DND-41 (cell line): ENCODE results near the gene KAZN.

Experiments
- ATAC-seq: fragments of 200-7000 bp; cut with Tn5 transposase; 3 replicates; pipeline ENCODE4 v1.9.1; 2021; ENCODE audit warnings: low read depth; ENCODE audit not compliant: insufficient read depth
- DNase-seq: peaks from one replicate; pipeline ENCODE4 v3.0.0-alpha.2; 2020
- H2AFZ ChIP-seq: 2 replicates; pipeline ENCODE4 v1.6.0; 2012; ENCODE audit warnings: low read depth, low read length
- H3K27ac ChIP-seq: 2 replicates; pipeline ENCODE4 v1.5.1; 2012; ENCODE audit warnings: low read length, inconsistent platforms
- H3K27me3 ChIP-seq: fragments of 200-600 bp; sonication (generic); 2 replicates; pipeline ENCODE4 v1.6.0; 2012; ENCODE audit warnings: low read length, mild to moderate bottlenecking, inconsistent platforms; ENCODE audit not compliant: insufficient read depth, poor library complexity
- H3K36me3 ChIP-seq: 2 replicates; pipeline ENCODE4 v1.5.1; 2012; ENCODE audit warnings: low read length, inconsistent platforms; ENCODE audit not compliant: insufficient read depth
- H3K4me1 ChIP-seq: 2 replicates; pipeline ENCODE4 v1.5.1; 2012; ENCODE audit warnings: mild to moderate bottlenecking, low read length; ENCODE audit not compliant: insufficient read depth
- H3K4me2 ChIP-seq: 2 replicates; pipeline ENCODE4 v1.6.0; 2012; ENCODE audit warnings: mild to moderate bottlenecking, moderate library complexity, low read length, inconsistent platforms; ENCODE audit not compliant: insufficient read depth
- H3K4me3 ChIP-seq, 2 experiments: fragments of 200-600 bp in 1 of 2; shearing (Covaris generic) in 1 of 2; 2 replicates each; pipeline ENCODE4 v1.5.1; 2012 to 2016; ENCODE audit warnings: inconsistent platforms in 2 of 2, low read length in 2 of 2, mild to moderate bottlenecking in 2 of 2, low read depth in 1 of 2, moderate library complexity in 1 of 2
- H3K79me2 ChIP-seq: 2 replicates; pipeline ENCODE4 v1.6.0; 2012; ENCODE audit warnings: low read length, inconsistent platforms; ENCODE audit not compliant: insufficient read depth
- H3K9ac ChIP-seq: 2 replicates; pipeline ENCODE4 v1.6.0; 2012; ENCODE audit warnings: low read depth, mild to moderate bottlenecking, inconsistent platforms, low read length, moderate library complexity
- H3K9me3 ChIP-seq: 2 replicates; pipeline ENCODE4 v1.5.1; 2012; ENCODE audit warnings: low read length, moderate library complexity, mild to moderate bottlenecking, inconsistent platforms; ENCODE audit not compliant: insufficient read depth, severe bottlenecking
- H4K20me1 ChIP-seq: 2 replicates; pipeline ENCODE4 v1.6.0; 2012; ENCODE audit warnings: low read length; ENCODE audit not compliant: insufficient read depth
- CTCF ChIP-seq: IDR thresholded peaks from 2 replicates; pipeline ENCODE4 v1.5.1; 2012; ENCODE audit warnings: borderline replicate concordance, low read length, moderate library complexity, mild to moderate bottlenecking; ENCODE audit not compliant: poor library complexity, severe bottlenecking; ENCODE audit errors: extremely low read depth
- EZH2 ChIP-seq: IDR thresholded peaks from 3 replicates; pipeline ENCODE4 v1.6.1; 2012; ENCODE audit warnings: borderline replicate concordance, low read depth, mild to moderate bottlenecking, moderate library complexity, low read length, inconsistent platforms; ENCODE audit not compliant: severe bottlenecking

The KAZN gene

GRCh38 chr1:14787604-14788003 lies 189.1 kb downstream of the KAZN start:
- H3K79me2 ChIP-seq, result no peaks in the 10 kb centered on the region
- no peak for ATAC-seq
- H3K4me3 ChIP-seq, result no peak overlapping the region
- no peaks in the 10 kb centered on the region for H3K27me3 ChIP-seq
- H3K4me2 ChIP-seq, result no peak overlapping the region
- H4K20me1 ChIP-seq, result no peaks in the 10 kb centered on the region
- TF ChIP-seq CTCF (peak; percentile 48), EZH2 (no peak)
- H3K36me3 ChIP-seq, result no peaks in the 10 kb centered on the region
- DNase-seq, result peak; percentile 21
- no peak overlapping the region for H3K9ac ChIP-seq
- no peaks in the 10 kb centered on the region for H3K9me3 ChIP-seq
- H3K27ac ChIP-seq, result no peak overlapping the region
- H3K4me1 ChIP-seq, result no peaks in the 10 kb centered on the region
- no peak overlapping the region for H2AFZ ChIP-seq

- H3K27ac ChIP-seq, result no peak overlapping the region
- H3K4me3 ChIP-seq, result no peak overlapping the region
- no peak for DNase-seq
- no peak overlapping the region for H2AFZ ChIP-seq
- ATAC-seq, result no peak
- H4K20me1 ChIP-seq, result no peaks in the 10 kb centered on the region
- H3K4me1 ChIP-seq, result no peaks in the 10 kb centered on the region
- no peaks in the 10 kb centered on the region for H3K79me2 ChIP-seq
- H3K36me3 ChIP-seq, result no peaks in the 10 kb centered on the region
- TF ChIP-seq CTCF (no peak), EZH2 (no peak)
- no peaks in the 10 kb centered on the region for H3K27me3 ChIP-seq
- H3K4me2 ChIP-seq, result no peak overlapping the region
- H3K9me3 ChIP-seq, result no peaks in the 10 kb centered on the region
- H3K9ac ChIP-seq, result no peak overlapping the region
Observed at GRCh38 chr1:14788080-14788479, 189.6 kb downstream of the KAZN start.

GRCh38 chr1:14790982-14791381 lies 192.5 kb downstream of the KAZN start:
- Histone ChIP-seq H3K36me3 (no peaks in the 10 kb centered on the region), H3K9me3 (no peaks in the 10 kb centered on the region), H3K4me3 (no peak overlapping the region), H3K4me1 (no peaks in the 10 kb centered on the region), H3K27ac (no peak overlapping the region), H2AFZ (no peak overlapping the region), H3K27me3 (no peaks in the 10 kb centered on the region), H3K4me2 (no peak overlapping the region), H4K20me1 (no peaks in the 10 kb centered on the region), H3K79me2 (no peaks in the 10 kb centered on the region), H3K9ac (no peak overlapping the region)
- TF ChIP-seq EZH2 (no peak), CTCF (no peak)
- ATAC-seq, result no peak
- no peak for DNase-seq

- Histone ChIP-seq H3K4me3 (no peak overlapping the region), H3K27me3 (no peaks in the 10 kb centered on the region), H3K4me2 (no peak overlapping the region), H3K79me2 (no peaks in the 10 kb centered on the region), H3K36me3 (no peaks in the 10 kb centered on the region), H4K20me1 (no peaks in the 10 kb centered on the region), H3K9ac (no peak overlapping the region), H3K27ac (no peak overlapping the region), H2AFZ (no peak overlapping the region), H3K9me3 (no peaks in the 10 kb centered on the region), H3K4me1 (no peaks in the 10 kb centered on the region)
- DNase-seq (no peak), ATAC-seq (no peak)
- TF ChIP-seq CTCF (no peak), EZH2 (no peak)
Observed at GRCh38 chr1:14791654-14792053, 193.2 kb downstream of the KAZN start.
